ENCODE data around the gene PTGFR.

The PTGFR gene

DNA sequence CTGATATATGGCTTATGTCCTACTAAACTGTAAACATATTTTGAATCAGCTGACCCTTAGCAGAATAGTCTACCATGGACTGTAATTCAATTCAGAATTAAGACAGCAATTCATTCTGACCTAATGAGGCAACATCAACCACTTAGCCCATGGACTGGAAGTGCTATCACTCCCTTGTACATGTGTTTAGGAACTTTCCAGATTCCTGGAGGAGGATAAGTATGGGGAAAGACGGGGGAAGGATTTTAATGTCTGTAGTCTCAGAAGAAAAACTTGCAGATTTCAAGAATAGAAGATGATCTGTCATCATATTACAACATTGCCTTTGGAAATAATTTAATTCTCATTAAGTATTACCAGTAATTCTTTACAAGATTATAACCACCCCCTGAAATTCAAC is 56.3 kb downstream of the PTGFR start:
- Histone ChIP-seq H3K79me2 (ENCODE audit: low read length) (no peaks in the 10 kb centered on the region), H3K9me3 (ENCODE audit: insufficient read depth, low read length) (no peaks in the 10 kb centered on the region), H3K27me3 (ENCODE audit: low read depth, low read length) (no peaks in the 10 kb centered on the region), H2AFZ (ENCODE audit: low read depth, low read length) (no peak overlapping the region), H3K36me3 (replicated peaks; ENCODE audit: low read depth, low read length) (no peaks in the 10 kb centered on the region), H3K27ac (ENCODE audit: low read length) (no peak overlapping the region), H3K4me3 (ENCODE audit: low read length) (no peak overlapping the region), H3K4me1 (ENCODE audit: low read length) (no peaks in the 10 kb centered on the region), H3K9ac (ENCODE audit: low read length) (no peak overlapping the region), H4K20me1 (ENCODE audit: insufficient read depth, low read length) (no peaks in the 10 kb centered on the region), H3K4me2 (ENCODE audit: low read length) (no peak overlapping the region)
- TF ChIP-seq, protein P1, sequence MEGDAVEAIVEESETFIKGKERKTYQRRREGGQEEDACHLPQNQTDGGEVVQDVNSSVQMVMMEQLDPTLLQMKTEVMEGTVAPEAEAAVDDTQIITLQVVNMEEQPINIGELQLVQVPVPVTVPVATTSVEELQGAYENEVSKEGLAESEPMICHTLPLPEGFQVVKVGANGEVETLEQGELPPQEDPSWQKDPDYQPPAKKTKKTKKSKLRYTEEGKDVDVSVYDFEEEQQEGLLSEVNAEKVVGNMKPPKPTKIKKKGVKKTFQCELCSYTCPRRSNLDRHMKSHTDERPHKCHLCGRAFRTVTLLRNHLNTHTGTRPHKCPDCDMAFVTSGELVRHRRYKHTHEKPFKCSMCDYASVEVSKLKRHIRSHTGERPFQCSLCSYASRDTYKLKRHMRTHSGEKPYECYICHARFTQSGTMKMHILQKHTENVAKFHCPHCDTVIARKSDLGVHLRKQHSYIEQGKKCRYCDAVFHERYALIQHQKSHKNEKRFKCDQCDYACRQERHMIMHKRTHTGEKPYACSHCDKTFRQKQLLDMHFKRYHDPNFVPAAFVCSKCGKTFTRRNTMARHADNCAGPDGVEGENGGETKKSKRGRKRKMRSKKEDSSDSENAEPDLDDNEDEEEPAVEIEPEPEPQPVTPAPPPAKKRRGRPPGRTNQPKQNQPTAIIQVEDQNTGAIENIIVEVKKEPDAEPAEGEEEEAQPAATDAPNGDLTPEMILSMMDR (IDR thresholded peaks at IDR 0.05; ENCODE audit: low read depth, low read length), result no peak
- TF ChIP-seq EZH2phosphoT487 (IDR thresholded peaks at IDR 0.05; ENCODE audit: low read depth), result no peak

DNA sequence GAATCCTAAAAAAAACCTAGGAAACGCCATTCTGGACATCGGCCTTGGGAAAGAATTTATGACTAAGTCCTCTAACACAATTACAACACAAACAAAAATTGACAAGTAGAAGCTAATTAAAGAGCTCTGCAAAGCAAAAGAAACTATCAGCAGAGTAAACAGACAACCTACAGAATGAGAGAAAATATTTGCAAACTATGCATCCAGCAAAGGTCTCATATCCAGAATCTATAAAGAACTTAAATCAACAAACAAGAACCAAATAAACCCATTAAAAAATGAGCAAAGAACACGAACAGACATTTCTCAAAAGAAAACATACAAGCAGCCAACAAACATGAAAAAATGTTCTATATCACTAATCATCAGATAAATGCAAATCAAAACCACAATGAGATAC is 58.6 kb downstream of the PTGFR start:
- Histone ChIP-seq H3K27ac (ENCODE audit: low read length) (no peak overlapping the region), H3K79me2 (ENCODE audit: low read length) (no peaks in the 10 kb centered on the region), H3K9me3 (ENCODE audit: insufficient read depth, low read length) (no peaks in the 10 kb centered on the region), H3K36me3 (replicated peaks; ENCODE audit: low read depth, low read length) (no peaks in the 10 kb centered on the region), H3K27me3 (ENCODE audit: low read depth, low read length) (no peaks in the 10 kb centered on the region), H3K4me3 (ENCODE audit: low read length) (no peak overlapping the region), H4K20me1 (ENCODE audit: insufficient read depth, low read length) (no peaks in the 10 kb centered on the region), H3K9ac (ENCODE audit: low read length) (no peak overlapping the region), H2AFZ (ENCODE audit: low read depth, low read length) (no peak overlapping the region), H3K4me1 (ENCODE audit: low read length) (peaks cover 3% of the 10 kb centered on the region), H3K4me2 (ENCODE audit: low read length) (no peak overlapping the region)
- TF ChIP-seq EZH2phosphoT487 (IDR thresholded peaks at IDR 0.05; ENCODE audit: low read depth), result no peak
- TF ChIP-seq, protein P1 (IDR thresholded peaks at IDR 0.05; ENCODE audit: low read depth, low read length), result no peak

DNA sequence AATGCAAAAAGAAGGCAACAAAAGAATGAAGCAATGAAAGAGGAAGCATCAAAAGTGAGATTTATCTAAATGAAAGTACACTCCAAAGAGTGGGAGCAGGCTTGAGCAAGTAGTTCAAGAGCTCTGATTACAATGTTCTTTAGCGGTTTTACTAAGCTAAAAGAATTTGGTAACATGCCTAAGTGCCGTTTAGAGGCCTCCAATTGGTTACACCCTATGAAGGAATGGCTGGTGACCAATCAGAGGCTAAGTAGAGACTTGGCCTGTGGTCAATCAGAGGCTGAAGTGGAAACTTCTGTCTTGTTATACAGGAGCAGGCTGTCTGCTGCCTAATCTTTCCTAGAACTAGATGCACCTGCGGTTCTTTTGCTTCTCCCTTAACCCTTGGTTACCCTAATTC is 59.1 kb downstream of the PTGFR start:
- no peak overlapping the region for H3K9ac ChIP-seq (ENCODE audit: low read length)
- no peak for TF ChIP-seq EZH2phosphoT487 (IDR thresholded peaks at IDR 0.05; ENCODE audit: low read depth)
- TF ChIP-seq, protein P1 (IDR thresholded peaks at IDR 0.05; ENCODE audit: low read depth, low read length), result no peak
- H3K36me3 ChIP-seq (replicated peaks; ENCODE audit: low read depth, low read length), result no peaks in the 10 kb centered on the region
- no peaks in the 10 kb centered on the region for H3K9me3 ChIP-seq (ENCODE audit: insufficient read depth, low read length)
- no peaks in the 10 kb centered on the region for H3K27me3 ChIP-seq (ENCODE audit: low read depth, low read length)
- no peak overlapping the region for H3K27ac ChIP-seq (ENCODE audit: low read length)
- H3K79me2 ChIP-seq (ENCODE audit: low read length), result no peaks in the 10 kb centered on the region
- H4K20me1 ChIP-seq (ENCODE audit: insufficient read depth, low read length), result no peaks in the 10 kb centered on the region
- H2AFZ ChIP-seq (ENCODE audit: low read depth, low read length), result no peak overlapping the region
- peaks cover 3% of the 10 kb centered on the region for H3K4me1 ChIP-seq (ENCODE audit: low read length)
- H3K4me2 ChIP-seq (ENCODE audit: low read length), result no peak overlapping the region
- no peak overlapping the region for H3K4me3 ChIP-seq (ENCODE audit: low read length)

DNA sequence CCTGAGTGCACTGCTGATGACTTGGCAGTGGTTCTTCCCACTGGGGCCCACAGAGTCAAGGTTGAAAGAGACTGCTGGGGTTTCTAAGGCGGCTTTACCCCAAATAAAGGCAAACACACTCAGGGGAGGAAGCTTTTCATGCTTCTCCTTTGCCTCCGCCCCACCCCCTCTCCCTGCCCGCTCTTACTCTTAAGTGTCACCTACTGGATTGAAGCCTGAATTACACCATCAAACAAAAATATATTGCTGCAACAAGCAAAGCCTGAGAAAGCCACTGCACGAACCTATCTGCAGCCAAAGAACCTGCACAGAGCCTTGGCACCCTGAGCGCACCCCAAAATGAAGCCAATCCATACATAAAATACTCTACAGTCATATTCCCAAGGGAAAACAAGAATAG is 63.1 kb downstream of the PTGFR start:
- Histone ChIP-seq H3K36me3 (replicated peaks; ENCODE audit: low read depth, low read length) (no peaks in the 10 kb centered on the region), H3K79me2 (ENCODE audit: low read length) (no peaks in the 10 kb centered on the region), H3K9ac (ENCODE audit: low read length) (no peak overlapping the region)

More for the DNA sequence above, 63.1 kb downstream of the PTGFR start:
- no peaks in the 10 kb centered on the region for H3K27me3 ChIP-seq (ENCODE audit: low read depth, low read length)
- no peaks in the 10 kb centered on the region for H3K9me3 ChIP-seq (ENCODE audit: insufficient read depth, low read length)
- no peak overlapping the region for H3K27ac ChIP-seq (ENCODE audit: low read length)
- no peak overlapping the region for H3K4me3 ChIP-seq (ENCODE audit: low read length)
- peak overlapping the region; percentile 34 for H3K4me2 ChIP-seq (ENCODE audit: low read length)
- peaks cover 3% of the 10 kb centered on the region for H3K4me1 ChIP-seq (ENCODE audit: low read length)
- TF ChIP-seq, protein P1 (IDR thresholded peaks at IDR 0.05; ENCODE audit: low read depth, low read length), result peak; percentile 49
- no peak for TF ChIP-seq EZH2phosphoT487 (IDR thresholded peaks at IDR 0.05; ENCODE audit: low read depth)
- no peaks in the 10 kb centered on the region for H4K20me1 ChIP-seq (ENCODE audit: insufficient read depth, low read length)
- H2AFZ ChIP-seq (ENCODE audit: low read depth, low read length), result peak overlapping the region; percentile 85; the same call in 1 of the 2 replicates
